Caco-2 (cell line): ENCODE results near the gene HMSD. TPM values are rescaled to one million over a fixed set of nuclear protein-coding genes. Genes with fewer than 3 reads are reported as not detected.

ENCODE experiments used
- BruUV-seq: library from RNA; stranded (reverse); fragments of 400-500 nt; replicated peaks from 2 replicates; lab custom pipeline; 2021; lab: Mats Ljungman, UMichigan
- CTCF ChIA-PET: fragments of 300-600 bp; sonication (Branson Sonifier 250); formaldehyde crosslinking; loops from one replicate; lab custom pipeline; 2022; ENCODE audit warnings: antibody characterized with exemption; lab: Charles Lee
- POLR2A ChIA-PET: fragments of 300-600 bp; sonication (Branson Sonifier 250); formaldehyde crosslinking; loops from one replicate; lab custom pipeline; 2022; ENCODE audit warnings: antibody characterized with exemption; lab: Charles Lee
- DNase-seq, 2 experiments: peaks; one replicate each; pipeline versions ENCODE4 v3.0.0 to v3.0.0-alpha.2; 2020 to 2022
- H3K27me3 ChIP-seq: replicated peaks from 2 replicates; pipeline ENCODE4 v1.6.0; 2011; ENCODE audit warnings: low read length; ENCODE audit not compliant: control insufficient read depth, insufficient read depth
- H3K36me3 ChIP-seq: 2 replicates; pipeline ENCODE4 v1.5.1; 2011; ENCODE audit warnings: low read length; ENCODE audit not compliant: control insufficient read depth, insufficient read depth
- H3K4me1 ChIP-seq: fragments of 250-450 bp; sonication (Bioruptor Pico); 2 replicates; pipeline ENCODE4 v1.5.1; 2020; ENCODE audit warnings: mild to moderate bottlenecking
- H3K4me3 ChIP-seq: 2 replicates; pipeline ENCODE4 v1.5.1; 2011; ENCODE audit warnings: low read depth, mild to moderate bottlenecking, control low read depth, low read length
- H3K9me3 ChIP-seq: fragments of 250-450 bp; sonication (Bioruptor Pico); 2 replicates; pipeline ENCODE4 v1.5.1; 2020; ENCODE audit warnings: mild to moderate bottlenecking, moderate library complexity
- H3K27ac Mint-ChIP-seq: one replicate; pipeline ENCODE4 v1.8.0; 2022; ENCODE audit warnings: mixed read lengths; ENCODE audit not compliant: unreplicated experiment
- H3K27me3 Mint-ChIP-seq: one replicate; pipeline ENCODE4 v1.8.0; 2022; ENCODE audit warnings: mixed read lengths; ENCODE audit not compliant: insufficient read depth, unreplicated experiment
- H3K36me3 Mint-ChIP-seq: one replicate; pipeline ENCODE4 v1.8.0; 2022; ENCODE audit warnings: mild to moderate bottlenecking, mixed read lengths; ENCODE audit not compliant: insufficient read depth, unreplicated experiment
- H3K4me1 Mint-ChIP-seq: one replicate; pipeline ENCODE4 v1.8.0; 2022; ENCODE audit warnings: low read depth, mixed read lengths; ENCODE audit not compliant: unreplicated experiment
- H3K4me3 Mint-ChIP-seq: one replicate; pipeline ENCODE4 v1.8.0; 2022; ENCODE audit warnings: mild to moderate bottlenecking, moderate library complexity, mixed read lengths; ENCODE audit not compliant: unreplicated experiment
- H3K9me3 Mint-ChIP-seq: one replicate; pipeline ENCODE4 v1.8.0; 2022; ENCODE audit warnings: mixed read lengths; ENCODE audit not compliant: unreplicated experiment
- intact Hi-C: fragments of 100-400 bp; cut with micrococcal nuclease; formaldehyde crosslinking; loops from one replicate; pipeline ENCODE4 v1.10.0; 2022; ENCODE audit not compliant: unreplicated experiment
- total RNA-seq: library from RNA; stranded (reverse); gene quantifications from 2 replicates; pipeline ENCODE4 v1.2.3, GENCODE V29; 2022
- TF ChIP-seq, protein P1 (sequence below), 2 experiments: fragments of 200-600 bp in 1 of 2; IDR thresholded peaks; 1 replicate in 1 of 2; 2 replicates in 1 of 2; pipeline versions ENCODE4 v1.5.1 to v1.8.0; 2011 to 2022; ENCODE audit warnings: antibody characterized with exemption in 1 of 2, control low read depth in 1 of 2, inconsistent platforms in 1 of 2, low read depth in 1 of 2, low read length in 1 of 2, mild to moderate bottlenecking in 1 of 2, moderate library complexity in 1 of 2; ENCODE audit not compliant: insufficient read depth in 1 of 2, severe bottlenecking in 1 of 2, unreplicated experiment in 1 of 2

The HMSD gene
- total RNA-seq, 1 experiment from 2014 or later: not detected

DNA sequence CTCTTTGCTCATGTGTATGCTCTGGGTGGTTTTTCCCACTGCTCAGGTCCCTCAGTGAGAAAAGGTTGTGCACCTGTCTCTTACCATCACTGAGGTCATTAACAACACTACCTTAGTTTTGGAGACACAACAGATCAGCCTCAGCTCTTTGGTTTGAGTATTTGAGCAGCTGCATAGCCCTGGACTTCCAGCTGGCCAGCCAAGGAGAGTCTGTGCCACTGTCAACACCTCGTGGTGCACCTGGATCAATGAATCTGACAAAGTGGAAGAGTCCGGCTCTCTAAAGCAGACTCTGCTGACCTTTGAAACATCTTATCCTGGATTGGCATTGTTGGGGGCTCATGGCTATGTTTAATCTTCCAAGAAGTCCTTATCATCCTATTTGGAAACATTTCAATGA, 50.8 kb downstream of the HMSD start:
- CTCF ChIA-PET: no interaction called here
- Histone ChIP-seq H3K36me3 (no peaks in the 10 kb centered on the region), H3K27me3 (no peaks in the 10 kb centered on the region), H3K9me3 (no peaks in the 10 kb centered on the region), H3K4me1 (no peaks in the 10 kb centered on the region), H3K4me3 (no peak overlapping the region)
- Mint-ChIP-seq H3K36me3 (no peaks in the 10 kb centered on the region), H3K27ac (no peak overlapping the region), H3K4me3 (no peak overlapping the region), H3K4me1 (no peaks in the 10 kb centered on the region), H3K9me3 (peaks cover 9% of the 10 kb centered on the region), H3K27me3 (peaks cover 3% of the 10 kb centered on the region)
- no TSS peak for BruUV-seq
- TF ChIP-seq, protein P1, sequence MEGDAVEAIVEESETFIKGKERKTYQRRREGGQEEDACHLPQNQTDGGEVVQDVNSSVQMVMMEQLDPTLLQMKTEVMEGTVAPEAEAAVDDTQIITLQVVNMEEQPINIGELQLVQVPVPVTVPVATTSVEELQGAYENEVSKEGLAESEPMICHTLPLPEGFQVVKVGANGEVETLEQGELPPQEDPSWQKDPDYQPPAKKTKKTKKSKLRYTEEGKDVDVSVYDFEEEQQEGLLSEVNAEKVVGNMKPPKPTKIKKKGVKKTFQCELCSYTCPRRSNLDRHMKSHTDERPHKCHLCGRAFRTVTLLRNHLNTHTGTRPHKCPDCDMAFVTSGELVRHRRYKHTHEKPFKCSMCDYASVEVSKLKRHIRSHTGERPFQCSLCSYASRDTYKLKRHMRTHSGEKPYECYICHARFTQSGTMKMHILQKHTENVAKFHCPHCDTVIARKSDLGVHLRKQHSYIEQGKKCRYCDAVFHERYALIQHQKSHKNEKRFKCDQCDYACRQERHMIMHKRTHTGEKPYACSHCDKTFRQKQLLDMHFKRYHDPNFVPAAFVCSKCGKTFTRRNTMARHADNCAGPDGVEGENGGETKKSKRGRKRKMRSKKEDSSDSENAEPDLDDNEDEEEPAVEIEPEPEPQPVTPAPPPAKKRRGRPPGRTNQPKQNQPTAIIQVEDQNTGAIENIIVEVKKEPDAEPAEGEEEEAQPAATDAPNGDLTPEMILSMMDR (IDR thresholded peaks at IDR 0.05; ENCODE audit: insufficient read depth in 1 of 2, low read depth in 1 of 2, low read length in 1 of 2, severe bottlenecking in 1 of 2, unreplicated experiment in 1 of 2): no peak
- POLR2A ChIA-PET: no interaction called here
- no peak for DNase-seq
- intact Hi-C loops: no loop called here

DNA sequence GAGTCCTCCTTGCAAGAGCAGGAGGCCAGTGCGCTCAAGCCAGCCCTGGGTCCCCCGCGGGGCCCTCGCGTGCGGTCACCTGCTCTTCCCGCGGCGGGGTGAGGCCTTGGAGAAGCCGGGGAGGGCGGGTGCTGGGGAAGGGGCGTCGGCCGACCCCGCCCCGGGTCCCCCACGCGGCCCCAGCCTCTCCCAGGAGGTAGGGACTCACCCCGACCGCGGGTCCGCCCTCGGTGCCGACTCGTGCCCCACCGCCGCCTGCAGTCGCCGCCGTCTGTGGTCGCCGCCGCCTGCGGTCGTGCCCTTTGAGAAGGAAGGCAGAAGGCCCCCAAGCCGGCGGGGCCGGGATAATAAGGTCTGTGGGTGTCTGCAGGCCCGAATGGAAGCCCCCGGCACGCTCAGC, 53.5 kb downstream of the HMSD start:
- H3K36me3 ChIP-seq: no peaks in the 10 kb centered on the region
- BruUV-seq: no TSS peak
- intact Hi-C loops: no loop called here

DNA sequence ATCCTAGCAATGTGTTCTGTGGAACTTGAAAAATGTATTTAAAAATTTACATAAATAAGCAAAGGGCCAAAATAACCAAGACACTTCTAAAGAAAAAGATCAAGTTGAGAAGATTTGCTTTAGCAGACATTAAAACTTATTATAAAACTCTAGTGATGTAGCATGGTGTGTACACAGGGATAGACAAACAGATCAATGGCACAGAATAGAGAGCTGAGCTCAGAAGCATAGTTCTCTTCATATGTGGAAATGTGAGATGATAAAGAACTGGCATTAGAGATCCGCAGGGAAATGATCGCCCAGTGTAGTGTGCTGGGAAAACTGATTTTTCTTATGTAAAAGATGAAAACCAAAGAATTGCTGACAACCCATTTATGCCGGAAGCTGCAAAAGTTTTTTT, 60.2 kb downstream of the HMSD start:
- TF ChIP-seq, protein P1 (IDR thresholded peaks at IDR 0.05; ENCODE audit: insufficient read depth in 1 of 2, low read depth in 1 of 2, low read length in 1 of 2, severe bottlenecking in 1 of 2, unreplicated experiment in 1 of 2): no peak
- Mint-ChIP-seq H3K27me3 (peaks cover 11% of the 10 kb centered on the region), H3K9me3 (no peaks in the 10 kb centered on the region), H3K4me1 (no peaks in the 10 kb centered on the region), H3K27ac (no peak overlapping the region), H3K36me3 (no peaks in the 10 kb centered on the region), H3K4me3 (no peak overlapping the region)
- Histone ChIP-seq H3K9me3 (no peaks in the 10 kb centered on the region), H3K27me3 (no peaks in the 10 kb centered on the region), H3K36me3 (no peaks in the 10 kb centered on the region), H3K4me1 (no peaks in the 10 kb centered on the region), H3K4me3 (no peak overlapping the region)
- no peak for DNase-seq
- intact Hi-C loops: no loop called here
- CTCF ChIA-PET: no interaction called here
- POLR2A ChIA-PET: no interaction called here
- no TSS peak for BruUV-seq

More for the DNA sequence above, 53.5 kb downstream of the HMSD start:
- H3K4me1 ChIP-seq: no peaks in the 10 kb centered on the region
- ChIA-PET CTCF (no interaction called here), POLR2A (no interaction called here)
- TF ChIP-seq, protein P1 (IDR thresholded peaks at IDR 0.05; ENCODE audit: insufficient read depth in 1 of 2, low read depth in 1 of 2, low read length in 1 of 2, severe bottlenecking in 1 of 2, unreplicated experiment in 1 of 2): no peak
- Mint-ChIP-seq H3K4me3 (no peak overlapping the region), H3K36me3 (no peaks in the 10 kb centered on the region), H3K4me1 (no peaks in the 10 kb centered on the region), H3K27ac (no peak overlapping the region), H3K27me3 (peaks cover 3% of the 10 kb centered on the region), H3K9me3 (no peaks in the 10 kb centered on the region)
- H3K4me3 ChIP-seq: no peak overlapping the region
- no peak for DNase-seq
- no peaks in the 10 kb centered on the region for H3K27me3 ChIP-seq
- H3K9me3 ChIP-seq: no peaks in the 10 kb centered on the region

Other genes starting within 250 kb of the HMSD start
- gene SERPINB11, start 246.3 kb upstream of the HMSD start, total RNA-seq: not detected in 2 replicates
- gene SERPINB7, start 173.9 kb upstream of the HMSD start, total RNA-seq: not detected in 2 replicates
- gene SERPINB2, start 61.6 kb upstream of the HMSD start, total RNA-seq: not detected in 2 replicates
- not detected in 2 replicates for gene SERPINB10, start 41.3 kb upstream of the HMSD start, total RNA-seq
- 0.97 and 0.98 TPM in 2 replicates for gene SERPINB8, start 20.8 kb downstream of the HMSD start, total RNA-seq
- gene LINC00305, start 199.8 kb downstream of the HMSD start, total RNA-seq: not detected in 2 replicates